ENCODE results near the gene ATP2C2. TPM values are rescaled to one million over a fixed set of nuclear protein-coding genes. Genes with fewer than 3 reads are reported as not detected.

Gene ATP2C2
- total RNA-seq, 1 experiment from 2014 or later = 4.3 TPM

- no peak for TF ChIP-seq AR (CRISPR knock-in tag; IDR thresholded peaks at IDR 0.05)
- no peak for TF ChIP-seq IRF2 (CRISPR knock-in tag; IDR thresholded peaks at IDR 0.05; ENCODE audit: borderline replicate concordance, low read depth)
- no peak for TF ChIP-seq CBFB (CRISPR knock-in tag; IDR thresholded peaks at IDR 0.05; ENCODE audit: low read depth)
- TF ChIP-seq ETV6 (CRISPR knock-in tag; IDR thresholded peaks at IDR 0.05) = no peak
- TF ChIP-seq CREB1 (CRISPR knock-in tag; IDR thresholded peaks at IDR 0.05) = no peak
- TF ChIP-seq HMGA2 (CRISPR knock-in tag; IDR thresholded peaks at IDR 0.05) = no peak
- TF ChIP-seq ZNF425 (CRISPR knock-in tag; conservative IDR thresholded peaks at IDR 0.05) = no peak
- no peak for TF ChIP-seq ATF2 (CRISPR knock-in tag; IDR thresholded peaks at IDR 0.05; ENCODE audit: borderline replicate concordance, low read depth)
- TF ChIP-seq RELA (CRISPR knock-in tag; IDR thresholded peaks at IDR 0.05; ENCODE audit: borderline replicate concordance) = no peak
Measured at GRCh38 chr16:84495506-84495905, 127.2 kb downstream of the ATP2C2 start (continued).

GRCh38 chr16:84496991-84497390, 128.7 kb downstream of the ATP2C2 start:
- no peaks in the 10 kb centered on the region for H3K27me3 Mint-ChIP-seq (ENCODE audit: low read depth)
- H3K36me3 Mint-ChIP-seq = peaks cover 58% of the 10 kb centered on the region
- no peak for TF ChIP-seq CTCF (IDR thresholded peaks at IDR 0.05)
- no peak for TF ChIP-seq USF1 (CRISPR knock-in tag; IDR thresholded peaks at IDR 0.05)
- no peak for TF ChIP-seq ZNF263 (CRISPR knock-in tag; IDR thresholded peaks at IDR 0.05; ENCODE audit: low read depth)
- TF ChIP-seq NR2C2 (CRISPR knock-in tag; IDR thresholded peaks at IDR 0.05) = no peak
- no peak for TF ChIP-seq MAX (CRISPR knock-in tag; IDR thresholded peaks at IDR 0.05)
- TF ChIP-seq PREB (CRISPR knock-in tag; IDR thresholded peaks at IDR 0.05; ENCODE audit: borderline replicate concordance) = no peak
- no peak for TF ChIP-seq ZNF416 (CRISPR knock-in tag; IDR thresholded peaks at IDR 0.05)
- TF ChIP-seq HMGXB4 (CRISPR knock-in tag; IDR thresholded peaks at IDR 0.05) = no peak
- no peak for TF ChIP-seq KAT7 (CRISPR knock-in tag; IDR thresholded peaks at IDR 0.05; ENCODE audit: borderline replicate concordance)
- TF ChIP-seq SMAD3 (CRISPR knock-in tag; IDR thresholded peaks at IDR 0.05; ENCODE audit: borderline replicate concordance) = no peak
- no peak for TF ChIP-seq GABPB1 (CRISPR knock-in tag; IDR thresholded peaks at IDR 0.05)
- TF ChIP-seq CDX4 (CRISPR knock-in tag; IDR thresholded peaks at IDR 0.05; ENCODE audit: borderline replicate concordance) = no peak
- H3K4me3 Mint-ChIP-seq = no peak overlapping the region
- POLR2A ChIA-PET = no interaction called here
- H3K27ac Mint-ChIP-seq = no peak overlapping the region
- CTCF ChIA-PET = interaction anchor here (1.0 to 1.5 kb wide), 4 partner anchors 9 to 129 kb away, joined by 3 to 8 read pairs (median 4); partner anchors contain the start of gene ATP2C2
- no peak for DNase-seq (ENCODE audit: low spot score)
- peaks cover 10% of the 10 kb centered on the region; the same call in 1 of the 2 replicates for H3K4me1 Mint-ChIP-seq
- ATAC-seq = no peak
- H3K9me3 Mint-ChIP-seq = peaks cover 24% of the 10 kb centered on the region

All from WTC11 (cell line).